Ishikawa (cell line): ENCODE results near the gene FOXP1.

Experiments
- CEBPB ChIP-seq: IDR thresholded peaks from 2 replicates; pipeline ENCODE4 v1.6.1; 2012
- CREB1 ChIP-seq: IDR thresholded peaks from 2 replicates; pipeline ENCODE4 v1.6.1; 2012; ENCODE audit warnings: low read depth
- FOXM1 ChIP-seq: IDR thresholded peaks from 2 replicates; pipeline ENCODE4 v1.6.1; 2012; ENCODE audit warnings: low read depth, borderline replicate concordance
- MAX ChIP-seq: IDR thresholded peaks from 2 replicates; pipeline ENCODE4 v1.6.1; 2012
- REST ChIP-seq: IDR thresholded peaks from 2 replicates; pipeline ENCODE4 v1.6.1; 2012; ENCODE audit warnings: low read depth, mild to moderate bottlenecking
- TAF1 ChIP-seq: IDR thresholded peaks from 2 replicates; pipeline ENCODE4 v1.6.1; 2012; ENCODE audit warnings: low read depth, mild to moderate bottlenecking
- TCF12 ChIP-seq: IDR thresholded peaks from 2 replicates; pipeline ENCODE4 v1.6.1; 2012; ENCODE audit warnings: low read depth

GRCh38 chr3:71533588-71533987 is 49.9 kb downstream of the FOXP1 start:
- TF ChIP-seq FOXM1 (no peak), CEBPB (no peak), REST (no peak), CREB1 (no peak), TCF12 (no peak), MAX (no peak), TAF1 (no peak)
